GM18858 (cell line): ENCODE data around the gene AAGAB.
"Not testable (repeated sequence)": the region's sequence is repeated elsewhere in the genome, so short reads cannot be mapped to it uniquely, and the experiment has no call there.

ENCODE experiments used
- ATAC-seq: cut with Tn5 transposase; IDR thresholded peaks from one replicate; pipeline ENCODE4 v1.9.1; 2021; ENCODE audit not compliant: unreplicated experiment

AAGAB gene

GRCh38 chr15:67253549-67254237 lies 768 bp downstream of the AAGAB start:
- no peak for ATAC-seq

- ATAC-seq: no peak
Observed at GRCh38 chr15:67253101-67253500, 1.4 kb downstream of the AAGAB start.

- no peak for ATAC-seq
Observed at GRCh38 chr15:67251318-67251717, 3.1 kb downstream of the AAGAB start.

- ATAC-seq: no peak
Observed at GRCh38 chr15:67249830-67250229, 4.6 kb downstream of the AAGAB start.

GRCh38 chr15:67248011-67248505 lies 6.4 kb downstream of the AAGAB start:
- no peak for ATAC-seq

- not testable (repeated sequence) for ATAC-seq
Observed at GRCh38 chr15:67246606-67247005, 7.9 kb downstream of the AAGAB start.

- no peak for ATAC-seq
Observed at GRCh38 chr15:67244971-67245478, 9.4 kb downstream of the AAGAB start.

- no peak for ATAC-seq
Observed at GRCh38 chr15:67242708-67243111, 11.8 kb downstream of the AAGAB start.

GRCh38 chr15:67241132-67241855 lies 13.2 kb downstream of the AAGAB start:
- ATAC-seq: peak; percentile 70

GRCh38 chr15:67240235-67241131 lies 14.0 kb downstream of the AAGAB start:
- no peak for ATAC-seq

- no peak for ATAC-seq
Observed at GRCh38 chr15:67232591-67232990, 21.9 kb downstream of the AAGAB start.

GRCh38 chr15:67230504-67230903 lies 24.0 kb downstream of the AAGAB start:
- ATAC-seq: no peak

GRCh38 chr15:67228286-67228685 lies 26.2 kb downstream of the AAGAB start:
- no peak for ATAC-seq

- ATAC-seq: no peak
Observed at GRCh38 chr15:67227846-67228245, 26.6 kb downstream of the AAGAB start.

GRCh38 chr15:67227431-67227830 lies 27.0 kb downstream of the AAGAB start:
- ATAC-seq: no peak

- ATAC-seq: no peak
Observed at GRCh38 chr15:67225336-67225735, 29.1 kb downstream of the AAGAB start.

GRCh38 chr15:67224889-67225288 lies 29.6 kb downstream of the AAGAB start:
- no peak for ATAC-seq

GRCh38 chr15:67219288-67219687 lies 35.2 kb downstream of the AAGAB start:
- no peak for ATAC-seq

GRCh38 chr15:67218428-67218827 lies 36.0 kb downstream of the AAGAB start:
- ATAC-seq: no peak

- no peak for ATAC-seq
Observed at GRCh38 chr15:67216859-67217258, 37.6 kb downstream of the AAGAB start.

GRCh38 chr15:67215102-67215501 lies 39.4 kb downstream of the AAGAB start:
- ATAC-seq: no peak
